Measurements from ENCODE around the gene SEMA4D.

DNA sequence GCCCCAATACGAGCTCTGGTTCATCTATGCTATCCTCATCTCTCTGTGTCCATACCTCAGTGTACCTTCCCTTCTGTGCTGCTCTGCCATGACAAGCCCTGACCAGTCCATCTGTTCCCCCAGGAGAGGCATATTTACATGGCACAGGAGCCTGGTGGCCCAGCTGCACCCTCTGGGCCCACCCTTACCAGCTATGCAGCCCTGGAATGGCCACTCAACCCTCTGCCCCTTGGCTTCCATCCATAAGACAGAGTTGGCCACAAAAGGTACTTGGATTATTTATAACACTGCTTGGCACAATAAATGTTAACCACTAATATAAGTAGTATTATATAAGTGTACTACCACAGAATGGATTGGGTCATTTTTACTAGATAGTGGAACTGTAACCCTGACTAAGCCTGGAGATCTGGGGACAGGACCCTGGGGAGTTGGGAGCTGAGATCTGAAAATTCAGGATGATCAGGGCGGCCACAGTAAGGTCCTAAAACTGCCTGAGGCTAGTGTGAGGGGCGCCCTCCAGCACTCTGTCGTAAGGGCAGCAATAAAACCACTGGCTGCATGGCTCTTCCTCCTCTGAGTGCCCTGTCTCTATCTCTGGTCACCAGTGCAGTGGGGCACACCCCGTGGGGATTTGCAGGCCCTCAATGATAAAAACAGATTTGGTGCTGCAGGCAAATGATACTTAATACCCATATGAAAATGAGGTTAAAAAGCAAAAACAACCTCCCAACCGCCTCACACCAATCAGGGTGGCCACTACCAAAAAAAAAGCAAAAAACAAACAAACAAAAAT is 65.8 kb downstream of the SEMA4D start:
- TF ChIP-seq POLR2A (IDR thresholded peaks at IDR 0.05) (no peak), POLR2AphosphoS5 (IDR thresholded peaks at IDR 0.05) (no peak)
- TF ChIP-seq, protein P1, sequence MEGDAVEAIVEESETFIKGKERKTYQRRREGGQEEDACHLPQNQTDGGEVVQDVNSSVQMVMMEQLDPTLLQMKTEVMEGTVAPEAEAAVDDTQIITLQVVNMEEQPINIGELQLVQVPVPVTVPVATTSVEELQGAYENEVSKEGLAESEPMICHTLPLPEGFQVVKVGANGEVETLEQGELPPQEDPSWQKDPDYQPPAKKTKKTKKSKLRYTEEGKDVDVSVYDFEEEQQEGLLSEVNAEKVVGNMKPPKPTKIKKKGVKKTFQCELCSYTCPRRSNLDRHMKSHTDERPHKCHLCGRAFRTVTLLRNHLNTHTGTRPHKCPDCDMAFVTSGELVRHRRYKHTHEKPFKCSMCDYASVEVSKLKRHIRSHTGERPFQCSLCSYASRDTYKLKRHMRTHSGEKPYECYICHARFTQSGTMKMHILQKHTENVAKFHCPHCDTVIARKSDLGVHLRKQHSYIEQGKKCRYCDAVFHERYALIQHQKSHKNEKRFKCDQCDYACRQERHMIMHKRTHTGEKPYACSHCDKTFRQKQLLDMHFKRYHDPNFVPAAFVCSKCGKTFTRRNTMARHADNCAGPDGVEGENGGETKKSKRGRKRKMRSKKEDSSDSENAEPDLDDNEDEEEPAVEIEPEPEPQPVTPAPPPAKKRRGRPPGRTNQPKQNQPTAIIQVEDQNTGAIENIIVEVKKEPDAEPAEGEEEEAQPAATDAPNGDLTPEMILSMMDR (IDR thresholded peaks at IDR 0.05): no peak

Measured in prostate gland (tissue), 2 donors.